ENCODE measurements around the gene PNP. TPM values are rescaled to one million over a fixed set of nuclear protein-coding genes. Genes with fewer than 3 reads are reported as not detected.
A peak's percentile ranks its signal among the peaks of the same experiment; 100 is the strongest.
"Not testable (repeated sequence)": the region's sequence is repeated elsewhere in the genome, so short reads cannot be mapped to it uniquely, and the experiment has no call there.

PNP gene
- total and polyA plus RNA-seq, 4 donors, result 21.9 to 56.5 (median 50.1) TPM

GRCh38 chr14:20443650-20444049 lies 25.6 kb upstream of the PNP start:
- H3K4me1 ChIP-seq (ENCODE audit: control insufficient read depth in 1 of 2, insufficient read depth in 2 of 2, low read length in 2 of 2); H3K27ac ChIP-seq (ENCODE audit: low read depth in 1 of 2, low read length in 2 of 2); DNase-seq; ATAC-seq (ENCODE audit: low FRiP score); H3K9me3 ChIP-seq (ENCODE audit: control insufficient read depth, low read length); H3K4me3 ChIP-seq (ENCODE audit: low read length in 2 of 2); H3K27me3 ChIP-seq (ENCODE audit: control insufficient read depth in 1 of 2, insufficient read depth in 2 of 2, low read length in 1 of 2); intact Hi-C loops (cut with DNase I): not testable (repeated sequence)
- 88 to 95% methylated on average over 2 of the region's 4 CpGs for WGBS, 2 donors
- H3K36me3 ChIP-seq (ENCODE audit: control insufficient read depth in 1 of 2, insufficient read depth in 2 of 2, low read length in 1 of 2), result peaks cover 2 to 11% of the 10 kb centered on the region in 2 donors

- DNase-seq, result no peak
- H3K9me3 ChIP-seq (ENCODE audit: control insufficient read depth, low read length), result no peaks in the 10 kb centered on the region
- H3K4me3 ChIP-seq (ENCODE audit: low read length in 2 of 2), result no peak overlapping the region
- intact Hi-C loops (cut with DNase I), result no loop called here
- H3K36me3 ChIP-seq (ENCODE audit: control insufficient read depth in 1 of 2, insufficient read depth in 2 of 2, low read length in 1 of 2), result peaks cover 6 to 11% of the 10 kb centered on the region in 2 donors
- no peaks in the 10 kb centered on the region for H3K4me1 ChIP-seq (ENCODE audit: control insufficient read depth in 1 of 2, insufficient read depth in 2 of 2, low read length in 2 of 2)
- H3K27me3 ChIP-seq (ENCODE audit: control insufficient read depth in 1 of 2, insufficient read depth in 2 of 2, low read length in 1 of 2), result no peaks in the 10 kb centered on the region
- ATAC-seq (ENCODE audit: low FRiP score), result no peak
- no peak overlapping the region for H3K27ac ChIP-seq (ENCODE audit: low read depth in 1 of 2, low read length in 2 of 2)
- WGBS, 2 donors, result 95 to 98% methylated on average over 5 of the region's 5 CpGs
Measured at GRCh38 chr14:20446889-20447288, 22.3 kb upstream of the PNP start.

- H3K4me3 ChIP-seq (ENCODE audit: low read length in 2 of 2); H3K27ac ChIP-seq (ENCODE audit: low read depth in 1 of 2, low read length in 2 of 2); DNase-seq; ATAC-seq (ENCODE audit: low FRiP score); H3K9me3 ChIP-seq (ENCODE audit: control insufficient read depth, low read length); H3K27me3 ChIP-seq (ENCODE audit: control insufficient read depth in 1 of 2, insufficient read depth in 2 of 2, low read length in 1 of 2); H3K36me3 ChIP-seq (ENCODE audit: control insufficient read depth in 1 of 2, insufficient read depth in 2 of 2, low read length in 1 of 2); intact Hi-C loops (cut with DNase I); H3K4me1 ChIP-seq (ENCODE audit: control insufficient read depth in 1 of 2, insufficient read depth in 2 of 2, low read length in 2 of 2): not testable (repeated sequence)
- 90 to 93% methylated on average over 8 of the region's 8 CpGs for WGBS, 2 donors
Measured at GRCh38 chr14:20452831-20453230, 16.4 kb upstream of the PNP start.

GRCh38 chr14:20454516-20455354 lies 14.5 kb upstream of the PNP start, which contains the start of the genes APEX1 and OSGEP:
APEX1 (plus strand) TSS chr14:20455226; CDS start chr14:20455646, 420 bp downstream.
OSGEP (minus strand) TSS chr14:20454812; CDS start chr14:20454683, 129 bp downstream.
- Histone ChIP-seq H3K4me3 (ENCODE audit: low read length in 2 of 2) (peak within 1 kb of the TSS; percentile 68 to 91), H3K9me3 (ENCODE audit: control insufficient read depth, low read length) (no peaks in the 10 kb centered on the region), H3K27ac (ENCODE audit: low read depth in 1 of 2, low read length in 2 of 2) (peak within 1 kb of the TSS; percentile 16 to 75), H3K27me3 (ENCODE audit: control insufficient read depth in 1 of 2, insufficient read depth in 2 of 2, low read length in 1 of 2) (no peaks in the 10 kb centered on the region), H3K36me3 (ENCODE audit: control insufficient read depth in 1 of 2, insufficient read depth in 2 of 2, low read length in 1 of 2) (peaks cover 0 to 6% of the 10 kb centered on the region in 2 donors), H3K4me1 (ENCODE audit: control insufficient read depth in 1 of 2, insufficient read depth in 2 of 2, low read length in 2 of 2) (no peaks in the 10 kb centered on the region)
- intact Hi-C loops (cut with DNase I), result loop anchor here (1.0 to 5.0 kb wide), 4 partner anchors 15 to 158 kb away; partner anchors contain the start of genes TEP1 (in 2 of the 2), PARP2 (in 1 of the 2) and PNP (in 1 of the 2)
- peak; percentile 99 for DNase-seq
- WGBS, 2 donors, result 0% methylated on average over 56 of the region's 56 CpGs
- peak; percentile 98 for ATAC-seq (ENCODE audit: low FRiP score)

- Histone ChIP-seq H3K4me1 (ENCODE audit: control insufficient read depth in 1 of 2, insufficient read depth in 2 of 2, low read length in 2 of 2) (no peaks in the 10 kb centered on the region), H3K4me3 (ENCODE audit: low read length in 2 of 2) (peak overlapping the region; percentile 51 to 59), H3K27ac (ENCODE audit: low read depth in 1 of 2, low read length in 2 of 2) (peak overlapping the region in 1 of 2 donors; percentile 75), H3K27me3 (ENCODE audit: control insufficient read depth in 1 of 2, insufficient read depth in 2 of 2, low read length in 1 of 2) (no peaks in the 10 kb centered on the region), H3K36me3 (ENCODE audit: control insufficient read depth in 1 of 2, insufficient read depth in 2 of 2, low read length in 1 of 2) (peaks cover 0 to 6% of the 10 kb centered on the region in 2 donors), H3K9me3 (ENCODE audit: control insufficient read depth, low read length) (no peaks in the 10 kb centered on the region)
- WGBS, 2 donors, result 1% methylated on average over 39 of the region's 39 CpGs
- ATAC-seq (ENCODE audit: low FRiP score) (peak; percentile 70), DNase-seq (peak in 1 of 2 donors; percentile 79)
- intact Hi-C loops (cut with DNase I), result loop anchor here (1.0 to 5.0 kb wide), 4 partner anchors 14 to 157 kb away; partner anchors contain the start of genes TEP1 (in 2 of the 2), PARP2 (in 1 of the 2) and PNP (in 1 of the 2)
Measured at GRCh38 chr14:20455355-20456300, 13.6 kb upstream of the PNP start.

- Histone ChIP-seq H3K27me3 (ENCODE audit: control insufficient read depth in 1 of 2, insufficient read depth in 2 of 2, low read length in 1 of 2) (no peaks in the 10 kb centered on the region), H3K9me3 (ENCODE audit: control insufficient read depth, low read length) (no peaks in the 10 kb centered on the region), H3K27ac (ENCODE audit: low read depth in 1 of 2, low read length in 2 of 2) (no peak overlapping the region), H3K36me3 (ENCODE audit: control insufficient read depth in 1 of 2, insufficient read depth in 2 of 2, low read length in 1 of 2) (peaks cover 0 to 6% of the 10 kb centered on the region in 2 donors), H3K4me3 (ENCODE audit: low read length in 2 of 2) (no peak overlapping the region), H3K4me1 (ENCODE audit: control insufficient read depth in 1 of 2, insufficient read depth in 2 of 2, low read length in 2 of 2) (no peaks in the 10 kb centered on the region)
- DNase-seq, result peak in 1 of 2 donors; percentile 63
- no peak for ATAC-seq (ENCODE audit: low FRiP score)
- intact Hi-C loops (cut with DNase I), result loop anchor here (5.0 kb wide), 2 partner anchors 45 to 155 kb away; partner anchors contain the start of gene TEP1 (in 2 of the 2)
- 82 to 85% methylated on average over 13 of the region's 13 CpGs for WGBS, 2 donors
Measured at GRCh38 chr14:20456971-20457370, 12.2 kb upstream of the PNP start.

GRCh38 chr14:20458031-20458789 lies 11.0 kb upstream of the PNP start:
- peak in 1 of 2 donors; percentile 20 for DNase-seq
- Histone ChIP-seq H3K27me3 (ENCODE audit: control insufficient read depth in 1 of 2, insufficient read depth in 2 of 2, low read length in 1 of 2) (no peaks in the 10 kb centered on the region), H3K4me1 (ENCODE audit: control insufficient read depth in 1 of 2, insufficient read depth in 2 of 2, low read length in 2 of 2) (no peaks in the 10 kb centered on the region), H3K36me3 (ENCODE audit: control insufficient read depth in 1 of 2, insufficient read depth in 2 of 2, low read length in 1 of 2) (peaks cover 0 to 6% of the 10 kb centered on the region in 2 donors), H3K4me3 (ENCODE audit: low read length in 2 of 2) (no peak overlapping the region), H3K27ac (ENCODE audit: low read depth in 1 of 2, low read length in 2 of 2) (no peak overlapping the region), H3K9me3 (ENCODE audit: control insufficient read depth, low read length) (no peaks in the 10 kb centered on the region)
- intact Hi-C loops (cut with DNase I), result loop anchor here (5.0 kb wide), 2 partner anchors 46 to 154 kb away; partner anchors contain the start of gene TEP1 (in 2 of the 2)
- WGBS, 2 donors, result 52 to 59% methylated on average over 8 of the region's 8 CpGs
- no peak for ATAC-seq (ENCODE audit: low FRiP score)
